Naive thymus-derived CD8-positive, alpha-beta T cell (primary cell): ENCODE data around the gene ECE1. TPM values are rescaled to one million over a fixed set of nuclear protein-coding genes. Genes with fewer than 3 reads are reported as not detected.
A peak's percentile ranks its signal among the peaks of the same experiment; 100 is the strongest.

Experiments
- ATAC-seq, 2 donors: fragments of 150-1000 bp; cut with Tn5 transposase in 1 of 2; sonication (Bioruptor Pico), chemical (Tn5 transposase) in 1 of 2; 1 replicate in 1 of 2; 2 replicates in 1 of 2; pipeline ENCODE4 v1.10.0; 2021; ENCODE audit warnings: mild to moderate bottlenecking in 2 of 2, moderate library complexity in 2 of 2
- POLR2A ChIA-PET: fragments of 350-600 bp; sonication (Branson Sonifier 250); formaldehyde crosslinking; loops from one replicate; lab custom pipeline; 2021; ENCODE audit warnings: antibody characterized with exemption; lab: Charles Lee
- DNase-seq, 10 donors: peaks; one replicate each; pipeline versions ENCODE4 v3.0.0 to v3.0.0-alpha.2; 2020 to 2022
- H3K27ac Mint-ChIP-seq, 10 donors: one replicate each; pipeline ENCODE4 v1.8.0; 2020 to 2022; ENCODE audit warnings: mild to moderate bottlenecking in 10 of 10, mixed read lengths in 10 of 10, moderate library complexity in 4 of 10, inconsistent platforms in 1 of 10
- H3K27me3 Mint-ChIP-seq, 5 donors: one replicate each; pipeline ENCODE4 v1.8.0; 2021 to 2022; ENCODE audit warnings: mixed read lengths in 5 of 5
- H3K36me3 Mint-ChIP-seq, 3 donors: one replicate each; pipeline ENCODE4 v1.8.0; 2020 to 2022; ENCODE audit warnings: mixed read lengths in 3 of 3, mild to moderate bottlenecking in 2 of 3, inconsistent platforms in 1 of 3
- H3K4me1 Mint-ChIP-seq, 4 donors: one replicate each; pipeline ENCODE4 v1.8.0; 2021 to 2022; ENCODE audit warnings: mixed read lengths in 4 of 4
- H3K4me3 Mint-ChIP-seq, 10 donors: one replicate each; pipeline ENCODE4 v1.8.0; 2020 to 2022; ENCODE audit warnings: mild to moderate bottlenecking in 10 of 10, mixed read lengths in 10 of 10, moderate library complexity in 6 of 10, inconsistent platforms in 1 of 10
- H3K9me3 Mint-ChIP-seq, 9 donors: one replicate each; pipeline ENCODE4 v1.8.0; 2020 to 2022; ENCODE audit warnings: mixed read lengths in 9 of 9, mild to moderate bottlenecking in 3 of 9, inconsistent platforms in 1 of 9, moderate library complexity in 1 of 9
- polyA plus RNA-seq, 3 donors: library from polyadenylated mRNA; unstranded; fragments of 300-500 nt; fragmentation: Illumina TruSeq; gene quantifications; one replicate each; pipeline ENCODE4 v1.2.3, GENCODE V29; 2021
- total RNA-seq, 8 experiments: library from RNA in 2 of 8; stranded (reverse) in 2 of 8; gene quantifications; one replicate each; pipeline ENCODE4 v1.2.3 and lab custom pipeline; 2021 to 2026

ECE1 gene
- total and polyA plus RNA-seq, 5 experiments from 2014 or later = 9.1 to 53.6 (median 37.3) TPM

DNA sequence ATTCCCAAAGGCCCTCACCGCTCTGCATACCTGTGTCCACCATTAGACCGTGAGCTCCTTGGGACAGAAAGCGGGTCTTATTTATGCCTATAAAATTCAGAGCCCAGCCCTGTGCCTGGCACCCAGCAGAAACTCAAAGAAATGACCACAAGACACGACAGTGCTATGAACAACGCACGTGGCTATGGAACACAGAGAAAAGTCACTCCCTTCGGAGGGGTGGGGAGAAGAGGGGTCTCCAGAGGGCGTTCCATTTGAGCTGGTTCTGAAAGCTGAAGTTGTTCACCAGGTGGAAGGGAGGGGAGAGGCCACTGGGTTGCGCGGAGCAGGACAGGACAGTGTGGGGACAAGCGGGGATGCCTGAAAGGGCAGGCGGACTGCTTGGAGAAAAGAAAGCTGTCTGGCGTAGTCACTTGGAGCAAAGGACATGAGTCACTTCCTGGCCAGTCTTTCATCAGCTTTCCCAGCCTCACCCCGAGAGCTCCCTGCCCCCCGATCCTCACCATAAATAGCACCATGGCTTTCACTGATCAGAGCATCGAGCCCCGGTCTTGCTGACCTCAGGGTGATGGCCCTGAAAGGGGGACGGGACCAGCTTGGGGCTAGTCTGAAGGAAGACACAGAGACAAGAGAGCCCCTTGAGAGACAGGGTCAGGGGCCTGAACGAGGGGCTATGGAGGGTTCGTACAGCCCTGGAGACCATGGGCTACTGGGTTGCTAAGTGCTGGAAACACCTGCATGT lies 28.5 kb downstream of the ECE1 start:
- peak overlapping the region; percentile 19 to 75 (median 59) for H3K27ac Mint-ChIP-seq
- POLR2A ChIA-PET = interaction anchor here (0.6 to 1.4 kb wide), 4 partner anchors 30 to 63 kb away, joined by 3 to 5 read pairs (median 3); no protein-coding TSS in a partner anchor
- no peak for ATAC-seq

DNA sequence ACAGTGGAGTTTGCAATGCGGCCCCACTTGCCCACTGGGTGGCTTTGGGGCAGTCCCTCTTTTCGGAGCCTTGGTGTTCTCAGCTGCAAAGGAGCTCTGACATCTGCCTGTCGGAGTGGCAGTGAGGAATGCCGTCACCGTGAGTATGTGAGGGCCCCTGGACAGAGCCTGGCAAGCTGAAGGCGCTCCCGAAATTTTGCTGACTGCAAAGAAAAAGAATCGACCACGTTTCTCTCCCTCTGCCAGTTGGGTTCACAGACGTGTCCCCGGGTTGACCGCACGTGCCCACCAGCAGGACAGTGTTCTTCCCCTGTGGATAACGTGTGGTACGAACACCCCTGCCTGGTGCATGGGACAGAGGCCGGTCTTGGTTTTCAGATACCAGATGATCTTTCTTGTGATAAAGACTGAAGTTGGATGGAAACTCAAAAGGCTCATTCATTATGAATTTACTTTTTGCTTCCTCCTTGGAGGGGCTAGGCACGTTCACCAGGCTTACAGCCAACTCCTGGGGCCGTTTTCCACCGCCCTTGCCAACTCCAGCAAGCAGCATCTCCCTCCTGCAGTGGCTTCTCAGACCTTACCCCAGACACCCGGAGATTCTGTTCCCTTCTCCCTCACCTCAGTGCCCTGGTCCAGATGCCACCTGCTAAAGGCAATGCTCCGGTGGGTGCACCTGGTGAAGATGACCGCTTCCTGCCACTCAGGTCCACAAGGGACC lies 29.7 kb downstream of the ECE1 start:
- Mint-ChIP-seq H3K4me3 (no peak overlapping the region), H3K36me3 (peaks cover 0 to 67% (median 7%) of the 10 kb centered on the region in 3 donors), H3K27me3 (no peaks in the 10 kb centered on the region), H3K9me3 (no peaks in the 10 kb centered on the region), H3K27ac (peak overlapping the region; percentile 11 to 70 (median 38)), H3K4me1 (peaks cover 28 to 51% (median 42%) of the 10 kb centered on the region in 4 donors)
- POLR2A ChIA-PET = interaction anchor here (0.7 kb wide), 1 partner anchor 31 kb away, joined by 5 read pairs; no protein-coding TSS in a partner anchor
- no peak for DNase-seq
- no peak for ATAC-seq

More for the DNA sequence above, 28.5 kb downstream of the ECE1 start:
- Mint-ChIP-seq H3K9me3 (no peaks in the 10 kb centered on the region), H3K36me3 (peaks cover 0 to 57% (median 5%) of the 10 kb centered on the region in 3 donors), H3K27me3 (no peaks in the 10 kb centered on the region), H3K4me3 (no peak overlapping the region), H3K4me1 (peaks cover 28 to 50% (median 40%) of the 10 kb centered on the region in 4 donors)
- DNase-seq = no peak

DNA sequence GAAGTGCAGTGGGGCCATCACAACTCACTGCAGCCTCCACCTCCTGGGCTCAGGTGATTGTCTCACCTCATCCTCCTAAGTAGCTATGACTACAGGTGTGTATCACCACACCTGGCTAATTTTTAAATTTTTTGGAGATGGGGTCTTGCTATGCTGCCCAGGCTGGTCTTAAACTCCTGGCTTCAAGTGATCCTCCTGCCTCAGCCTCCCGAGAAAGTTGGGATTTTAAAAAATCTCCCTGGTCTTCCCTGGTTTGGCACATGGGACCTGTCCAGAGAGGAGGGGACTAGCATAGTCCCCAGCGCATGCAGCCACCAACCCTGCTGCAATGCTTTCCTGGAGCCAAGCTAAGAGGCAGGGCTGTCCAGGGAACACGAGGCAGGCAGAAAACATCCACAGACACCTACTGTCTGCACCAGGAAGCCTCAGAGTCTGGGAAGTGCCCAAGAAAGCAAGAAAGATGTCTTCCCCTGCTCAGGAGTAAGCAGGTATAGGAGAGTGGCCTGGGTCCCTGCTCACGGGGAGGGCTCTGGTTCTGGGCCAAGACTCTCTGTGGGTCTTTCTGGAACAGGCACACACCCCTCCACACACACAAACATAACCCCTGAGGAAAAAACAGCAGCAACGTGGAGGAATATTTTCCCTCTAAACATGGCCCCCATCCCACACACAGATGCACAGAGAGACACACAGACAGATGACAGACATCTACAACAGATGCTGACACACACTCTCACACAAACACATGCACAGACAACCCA lies 30.8 kb downstream of the ECE1 start:
- POLR2A ChIA-PET = interaction anchor here (0.7 to 1.9 kb wide), 3 partner anchors 11 to 34 kb away, joined by 4 to 7 read pairs (median 5); no protein-coding TSS in a partner anchor
- no peaks in the 10 kb centered on the region for H3K9me3 Mint-ChIP-seq
- no peaks in the 10 kb centered on the region for H3K27me3 Mint-ChIP-seq
- peak overlapping the region in 3 of 10 donors; percentile 7 to 23 (median 11) for H3K4me3 Mint-ChIP-seq
- H3K27ac Mint-ChIP-seq = peak overlapping the region in 8 of 10 donors; percentile 1 to 75 (median 55)
- DNase-seq (no peak), ATAC-seq (no peak)
- peaks cover 29 to 56% (median 47%) of the 10 kb centered on the region in 4 donors for H3K4me1 Mint-ChIP-seq
- peaks cover 0 to 67% (median 7%) of the 10 kb centered on the region in 3 donors for H3K36me3 Mint-ChIP-seq

DNA sequence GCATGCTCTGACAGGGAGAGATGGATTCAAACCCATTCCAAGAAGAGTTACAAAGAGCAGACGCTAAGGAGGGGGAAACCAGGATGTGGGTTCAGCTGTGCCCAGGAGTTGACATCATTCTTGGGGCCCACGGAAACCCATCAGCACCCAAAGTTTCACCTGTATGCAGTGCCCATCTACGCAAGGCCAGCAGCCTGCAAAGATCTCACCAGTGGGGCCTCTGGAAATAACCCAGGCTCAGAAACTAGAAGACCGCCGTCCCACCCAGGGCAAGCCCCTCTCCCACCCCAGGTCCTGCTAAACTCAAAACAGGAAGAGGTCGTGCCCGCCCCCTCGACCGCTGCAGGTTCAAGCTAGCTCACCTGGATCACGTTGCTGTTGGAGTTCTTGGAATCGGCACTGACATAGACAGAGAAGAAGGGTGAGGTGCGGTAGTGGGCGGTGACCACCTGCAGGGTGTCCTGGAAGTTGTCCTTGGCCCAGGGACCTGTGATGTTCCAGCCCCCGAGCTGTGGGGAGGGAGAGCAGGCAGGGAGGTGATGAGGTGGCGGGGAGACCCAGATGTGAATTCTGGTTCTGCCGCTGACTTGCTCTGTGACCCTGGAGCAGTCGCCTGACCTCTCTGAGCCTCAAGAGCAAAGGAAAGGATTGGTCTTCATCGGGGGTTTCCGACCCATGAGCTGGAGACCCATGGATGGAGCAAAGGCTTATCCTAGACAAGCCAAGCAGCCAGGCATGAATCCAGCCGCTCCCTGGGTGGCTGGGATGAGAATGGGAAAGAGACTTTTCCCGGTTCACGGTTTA lies 31.7 kb downstream of the ECE1 start:
- peak in 4 of 10 donors; percentile 4 to 35 (median 8) for DNase-seq
- ATAC-seq = peak; percentile 39 to 79
- Mint-ChIP-seq H3K4me1 (peaks cover 29 to 56% (median 48%) of the 10 kb centered on the region in 4 donors), H3K27ac (peak overlapping the region; percentile 71 to 92 (median 82)), H3K9me3 (no peaks in the 10 kb centered on the region), H3K36me3 (peaks cover 0 to 64% (median 7%) of the 10 kb centered on the region in 3 donors), H3K4me3 (peak overlapping the region in 7 of 10 donors; percentile 29 to 69 (median 45)), H3K27me3 (no peaks in the 10 kb centered on the region)
- POLR2A ChIA-PET = interaction anchor here (0.6 to 2.1 kb wide), 8 partner anchors 12 to 110 kb away, joined by 3 to 7 read pairs (median 5); no protein-coding TSS in a partner anchor

DNA sequence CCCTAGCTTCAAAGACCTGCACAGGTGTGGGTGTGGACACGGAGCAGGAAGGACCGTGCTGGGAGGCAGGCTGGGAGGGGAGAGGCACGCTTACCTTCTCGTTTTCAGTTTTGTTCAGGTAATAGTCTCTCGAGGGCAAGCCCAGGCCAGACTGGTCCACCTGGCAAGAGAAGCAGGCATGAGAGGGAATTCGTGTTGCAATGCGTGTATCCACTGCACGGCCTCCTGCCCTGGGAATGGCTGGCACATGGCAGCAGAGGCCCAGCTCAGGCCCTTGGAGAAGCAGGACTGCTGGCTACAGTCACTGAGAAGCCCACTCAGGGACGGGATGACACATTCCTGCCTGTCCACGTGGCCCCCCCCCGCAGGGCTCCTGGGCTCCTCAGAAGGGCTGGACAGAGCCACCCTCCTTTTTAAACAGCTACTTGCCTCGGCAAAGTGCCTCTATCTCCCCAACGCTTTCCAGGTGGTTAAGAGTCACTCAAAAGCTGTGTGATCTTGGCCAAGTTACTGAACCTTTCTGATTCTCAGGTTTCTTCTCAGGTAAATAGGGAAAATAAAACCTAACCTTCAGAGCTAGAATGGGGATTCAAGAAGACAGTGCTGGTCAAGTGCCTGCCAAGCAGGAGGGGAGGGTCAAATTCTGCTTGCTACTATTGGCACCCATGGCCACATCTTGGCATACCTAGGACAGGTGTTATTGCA lies 32.7 kb downstream of the ECE1 start:
- ATAC-seq (no peak), DNase-seq (no peak)
- peak overlapping the region; percentile 65 to 92 (median 82) for H3K27ac Mint-ChIP-seq
- peaks cover 0 to 62% (median 7%) of the 10 kb centered on the region in 3 donors for H3K36me3 Mint-ChIP-seq
- peak overlapping the region in 3 of 10 donors; percentile 33 to 48 (median 41) for H3K4me3 Mint-ChIP-seq
- POLR2A ChIA-PET = interaction anchor here (0.6 to 2.1 kb wide), 8 partner anchors 13 to 154 kb away, joined by 3 to 7 read pairs (median 4); no protein-coding TSS in a partner anchor
- no peaks in the 10 kb centered on the region for H3K27me3 Mint-ChIP-seq
- H3K9me3 Mint-ChIP-seq = no peaks in the 10 kb centered on the region
- H3K4me1 Mint-ChIP-seq = peaks cover 29 to 52% (median 45%) of the 10 kb centered on the region in 4 donors

DNA sequence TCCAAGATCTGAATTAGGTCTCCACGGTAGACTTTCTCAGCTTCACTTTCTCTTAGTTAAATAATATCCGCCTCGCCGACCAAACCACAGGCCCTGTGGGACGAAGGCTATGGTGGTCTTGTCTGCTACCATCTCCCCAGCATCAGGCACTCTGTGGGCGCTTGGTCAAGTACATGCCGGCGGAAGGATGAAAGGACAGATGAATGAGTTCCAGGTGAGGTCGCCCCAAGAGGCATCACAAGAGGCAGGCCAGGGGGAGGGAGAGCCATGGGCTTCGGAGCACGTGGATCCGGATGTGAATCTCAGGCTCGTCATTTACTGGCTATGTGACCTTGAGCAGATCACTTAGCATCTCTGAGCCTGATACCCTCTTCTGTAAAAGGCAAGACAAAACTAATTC lies 33.5 kb downstream of the ECE1 start:
- peak overlapping the region in 8 of 10 donors; percentile 16 to 89 (median 61) for H3K27ac Mint-ChIP-seq
- peaks cover 0 to 64% (median 9%) of the 10 kb centered on the region in 3 donors for H3K36me3 Mint-ChIP-seq
- POLR2A ChIA-PET = interaction anchor here (2.1 kb wide), 1 partner anchor 88 kb away, joined by 7 read pairs; no protein-coding TSS in a partner anchor
- ATAC-seq = no peak
- H3K9me3 Mint-ChIP-seq = no peaks in the 10 kb centered on the region
- H3K27me3 Mint-ChIP-seq = no peaks in the 10 kb centered on the region
- no peak for DNase-seq
- no peak overlapping the region for H3K4me3 Mint-ChIP-seq
- H3K4me1 Mint-ChIP-seq = peaks cover 26 to 46% (median 39%) of the 10 kb centered on the region in 4 donors

DNA sequence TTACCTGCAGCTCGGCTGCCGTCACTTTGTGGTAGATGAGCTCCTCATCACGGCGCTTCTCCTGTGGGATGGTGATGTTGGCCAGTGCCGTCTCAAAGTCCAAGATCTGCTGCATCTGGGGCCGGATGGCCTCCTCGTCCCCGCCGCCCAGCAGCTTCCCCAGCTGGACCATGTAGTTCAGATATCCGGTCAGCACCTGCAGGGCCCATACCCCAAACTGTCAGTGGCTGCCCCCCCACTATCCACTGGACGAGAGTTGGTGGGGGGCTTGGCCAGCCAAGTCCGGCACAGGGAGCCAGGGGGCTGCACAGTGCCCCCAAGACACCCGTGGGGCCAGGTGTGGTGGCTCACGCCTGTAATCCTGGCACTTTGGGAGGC lies 34.3 kb downstream of the ECE1 start:
- H3K27ac Mint-ChIP-seq = peak overlapping the region in 3 of 10 donors; percentile 59 to 84 (median 83)

DNA sequence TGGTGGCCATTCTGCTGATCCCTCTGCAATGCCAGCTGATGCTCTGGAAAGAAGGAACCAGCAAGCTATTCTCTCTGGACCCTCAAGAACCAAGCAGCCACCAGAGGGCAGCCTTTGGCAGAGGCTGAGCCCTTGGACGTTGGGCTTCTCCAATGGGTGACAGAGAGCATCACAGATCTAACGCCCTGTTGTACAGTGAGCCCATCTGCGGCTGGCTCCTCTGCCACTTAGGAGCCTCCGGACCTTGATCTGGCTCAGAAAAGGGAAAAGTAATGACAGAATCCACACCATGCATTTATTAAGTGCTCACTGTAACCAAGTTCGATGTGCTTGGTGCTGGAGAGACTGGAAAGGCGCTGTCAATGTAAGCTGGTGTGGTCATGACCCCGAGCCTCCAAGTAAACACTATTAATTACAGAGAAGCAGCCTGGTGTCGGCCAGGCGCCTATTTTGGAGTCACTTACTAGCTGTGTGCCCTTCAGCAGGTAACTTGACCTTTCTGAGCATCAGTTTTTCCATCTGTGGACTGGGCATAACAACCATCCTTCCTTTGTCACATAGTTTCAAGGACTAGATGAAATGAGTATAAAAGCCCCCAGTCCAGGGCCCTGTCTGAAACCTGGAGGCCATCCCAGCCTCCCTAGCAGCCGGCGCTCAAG lies 34.9 kb downstream of the ECE1 start:
- no peak overlapping the region for H3K4me3 Mint-ChIP-seq
- POLR2A ChIA-PET = interaction anchor here (0.8 to 2.5 kb wide), 8 partner anchors 15 to 116 kb away, joined by 3 to 20 read pairs (median 4); no protein-coding TSS in a partner anchor
- no peaks in the 10 kb centered on the region for H3K27me3 Mint-ChIP-seq
- peak; percentile 77 to 95 for ATAC-seq
- H3K4me1 Mint-ChIP-seq = peaks cover 18 to 37% (median 29%) of the 10 kb centered on the region in 4 donors
- H3K27ac Mint-ChIP-seq = peak overlapping the region in 8 of 10 donors; percentile 58 to 89 (median 82)
- peaks cover 0 to 62% (median 9%) of the 10 kb centered on the region in 3 donors for H3K36me3 Mint-ChIP-seq
- DNase-seq = peak; percentile 68 to 91 (median 80)
- no peaks in the 10 kb centered on the region for H3K9me3 Mint-ChIP-seq

More for the DNA sequence above, 34.3 kb downstream of the ECE1 start:
- no peak for ATAC-seq
- Mint-ChIP-seq H3K36me3 (peaks cover 0 to 62% (median 9%) of the 10 kb centered on the region in 3 donors), H3K9me3 (no peaks in the 10 kb centered on the region), H3K4me3 (no peak overlapping the region), H3K4me1 (peaks cover 19 to 41% (median 32%) of the 10 kb centered on the region in 4 donors), H3K27me3 (no peaks in the 10 kb centered on the region)
- DNase-seq = no peak
- POLR2A ChIA-PET = interaction anchor here (0.8 to 2.5 kb wide), 6 partner anchors 14 to 113 kb away, joined by 3 to 20 read pairs (median 6); no protein-coding TSS in a partner anchor

DNA sequence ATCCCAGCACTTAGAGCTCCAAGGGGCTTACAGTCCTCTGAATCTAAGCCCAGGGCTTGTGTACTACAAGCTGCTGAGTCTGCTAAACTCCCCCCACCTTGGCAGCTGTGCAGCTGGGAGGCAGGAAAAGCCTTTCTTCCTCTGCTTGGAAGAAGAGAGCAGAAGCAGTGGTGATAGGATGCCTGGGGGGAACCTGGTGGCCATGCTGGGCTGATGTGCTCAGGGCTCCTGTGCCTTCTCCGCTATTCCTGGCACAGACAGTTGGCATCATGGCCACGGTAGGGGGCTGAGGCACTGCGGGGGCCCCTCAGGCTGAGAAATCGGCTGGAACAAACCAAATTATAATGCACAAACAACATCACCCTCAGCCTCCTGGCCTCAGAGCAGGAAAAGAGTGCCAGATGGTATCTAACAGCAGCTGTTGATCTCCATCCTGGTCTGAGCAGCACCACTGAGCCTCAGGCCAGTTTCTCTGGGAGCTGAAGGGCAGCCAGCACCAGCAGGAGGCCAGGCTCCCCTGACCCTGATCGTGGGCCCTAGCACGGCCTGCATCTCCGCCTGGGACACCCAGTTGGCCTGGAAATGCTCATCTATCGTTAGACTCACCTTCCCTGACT lies 35.8 kb downstream of the ECE1 start:
- H3K27ac Mint-ChIP-seq = no peak overlapping the region
- no peaks in the 10 kb centered on the region for H3K27me3 Mint-ChIP-seq
- peaks cover 13 to 31% (median 22%) of the 10 kb centered on the region in 4 donors for H3K4me1 Mint-ChIP-seq
- POLR2A ChIA-PET = interaction anchor here (0.8 to 2.5 kb wide), 6 partner anchors 16 to 117 kb away, joined by 3 to 20 read pairs (median 5); no protein-coding TSS in a partner anchor
- ATAC-seq (no peak), DNase-seq (no peak)
- no peak overlapping the region for H3K4me3 Mint-ChIP-seq
- no peaks in the 10 kb centered on the region for H3K9me3 Mint-ChIP-seq
- peaks cover 0 to 62% (median 6%) of the 10 kb centered on the region in 3 donors for H3K36me3 Mint-ChIP-seq
